Measurements from ENCODE around the gene PTPRN2. TPM values are rescaled to one million over a fixed set of nuclear protein-coding genes. Genes with fewer than 3 reads are reported as not detected.

PTPRN2 gene
- total RNA-seq, 1 donor from 2014 or later = 1.8 TPM

DNA sequence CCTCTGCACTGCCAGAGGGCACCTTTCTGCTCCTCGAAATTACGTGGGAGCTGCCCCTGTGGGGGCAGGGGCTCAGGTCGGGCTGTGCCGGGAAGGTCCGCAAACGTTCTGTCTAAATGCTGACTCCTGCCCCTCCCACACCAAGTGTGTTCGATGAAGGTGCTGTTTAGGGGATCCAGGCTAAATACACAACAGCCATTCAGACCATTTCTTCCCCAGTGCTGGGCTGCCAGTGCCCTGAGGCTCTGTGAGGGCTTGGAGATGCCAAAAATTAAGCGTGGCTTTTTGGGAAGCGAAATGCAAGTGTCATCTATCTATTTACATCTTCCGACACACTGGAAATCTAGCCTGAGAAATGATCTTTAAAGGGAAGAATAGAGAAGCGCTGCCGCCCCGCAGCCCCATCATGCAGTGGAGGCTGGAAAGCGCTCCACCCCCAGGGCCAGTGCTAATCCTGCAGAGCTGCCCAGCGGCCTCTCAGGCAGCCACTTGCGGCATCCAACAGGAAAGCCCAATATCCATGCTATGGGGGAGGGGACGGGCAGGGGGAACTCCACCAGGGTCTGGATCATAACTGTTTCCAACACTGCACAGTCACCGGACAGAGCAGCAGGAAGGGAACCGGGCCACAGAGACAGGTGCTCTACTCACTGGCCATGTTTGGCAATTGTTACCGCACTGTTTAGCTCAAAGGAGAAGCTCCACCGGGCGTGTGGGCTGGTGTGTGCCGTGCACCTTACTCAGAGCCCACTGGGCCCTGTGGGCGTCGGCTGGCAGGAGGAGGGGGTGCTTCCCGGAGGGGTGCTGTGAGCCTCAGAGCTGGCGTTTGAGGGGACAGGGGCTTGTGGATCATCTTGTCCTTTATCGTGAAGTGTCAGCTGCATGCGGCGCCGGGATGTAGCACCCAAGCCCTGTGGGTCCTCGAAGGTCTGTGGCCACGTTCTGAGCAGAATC lies 1045.3 kb downstream of the PTPRN2 start:
- DNase-seq = no peak
- Mint-ChIP-seq H3K27me3 (no peaks in the 10 kb centered on the region), H3K4me3 (no peak overlapping the region), H3K9me3 (no peaks in the 10 kb centered on the region), H3K36me3 (ENCODE audit: low read depth) (peaks cover 20% of the 10 kb centered on the region), H3K4me1 (no peaks in the 10 kb centered on the region), H3K27ac (no peak overlapping the region)
- no peak for ATAC-seq (ENCODE audit: low read depth)
- ChIA-PET POLR2A (no interaction called here), CTCF (no interaction called here)
- TF ChIP-seq, protein P1, sequence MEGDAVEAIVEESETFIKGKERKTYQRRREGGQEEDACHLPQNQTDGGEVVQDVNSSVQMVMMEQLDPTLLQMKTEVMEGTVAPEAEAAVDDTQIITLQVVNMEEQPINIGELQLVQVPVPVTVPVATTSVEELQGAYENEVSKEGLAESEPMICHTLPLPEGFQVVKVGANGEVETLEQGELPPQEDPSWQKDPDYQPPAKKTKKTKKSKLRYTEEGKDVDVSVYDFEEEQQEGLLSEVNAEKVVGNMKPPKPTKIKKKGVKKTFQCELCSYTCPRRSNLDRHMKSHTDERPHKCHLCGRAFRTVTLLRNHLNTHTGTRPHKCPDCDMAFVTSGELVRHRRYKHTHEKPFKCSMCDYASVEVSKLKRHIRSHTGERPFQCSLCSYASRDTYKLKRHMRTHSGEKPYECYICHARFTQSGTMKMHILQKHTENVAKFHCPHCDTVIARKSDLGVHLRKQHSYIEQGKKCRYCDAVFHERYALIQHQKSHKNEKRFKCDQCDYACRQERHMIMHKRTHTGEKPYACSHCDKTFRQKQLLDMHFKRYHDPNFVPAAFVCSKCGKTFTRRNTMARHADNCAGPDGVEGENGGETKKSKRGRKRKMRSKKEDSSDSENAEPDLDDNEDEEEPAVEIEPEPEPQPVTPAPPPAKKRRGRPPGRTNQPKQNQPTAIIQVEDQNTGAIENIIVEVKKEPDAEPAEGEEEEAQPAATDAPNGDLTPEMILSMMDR (IDR thresholded peaks at IDR 0.05) = no peak
- intact Hi-C loops (cut with micrococcal nuclease) = no loop called here

DNA sequence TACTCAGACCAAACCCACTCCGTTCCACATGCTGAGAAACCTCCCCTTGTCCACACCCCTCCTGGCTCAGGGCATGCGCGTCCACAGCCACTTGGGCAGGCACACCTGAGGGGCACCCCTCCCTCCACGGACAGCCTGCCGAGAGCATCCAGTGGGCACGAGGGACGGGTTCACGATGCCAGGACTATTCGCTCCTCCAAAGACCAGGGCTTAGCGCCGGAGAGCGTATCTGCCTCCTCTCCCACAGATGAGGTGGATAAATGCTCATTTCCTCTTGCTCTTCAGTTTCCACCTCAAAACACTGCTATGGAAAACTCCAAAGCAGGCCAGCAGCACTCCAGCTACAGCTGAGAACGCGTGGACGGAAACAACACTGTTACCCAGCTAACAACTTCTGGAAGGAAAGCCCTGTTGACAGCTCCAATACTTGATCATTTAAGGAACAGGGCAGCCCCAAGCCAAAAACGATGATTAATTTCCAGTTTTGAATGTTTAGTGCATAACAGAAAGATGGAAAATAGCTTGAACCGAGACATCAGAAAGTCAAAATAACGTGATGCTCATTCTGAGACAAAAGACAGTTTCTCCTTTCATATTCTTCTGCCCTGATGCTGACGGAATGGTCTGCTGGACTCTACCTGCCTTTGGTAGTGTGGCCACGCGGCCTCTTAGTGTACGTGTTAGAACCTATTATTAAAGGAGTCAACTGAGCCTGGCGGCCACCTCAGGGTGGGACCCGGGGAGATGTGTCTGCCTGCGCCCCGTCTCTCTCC lies 1046.1 kb downstream of the PTPRN2 start:
- Mint-ChIP-seq H3K27ac (no peak overlapping the region), H3K36me3 (ENCODE audit: low read depth) (peaks cover 17% of the 10 kb centered on the region), H3K4me1 (no peaks in the 10 kb centered on the region), H3K4me3 (no peak overlapping the region), H3K9me3 (no peaks in the 10 kb centered on the region), H3K27me3 (no peaks in the 10 kb centered on the region)
- CTCF ChIA-PET = no interaction called here
- ATAC-seq (ENCODE audit: low read depth) = no peak
- POLR2A ChIA-PET = no interaction called here
- intact Hi-C loops (cut with micrococcal nuclease) = no loop called here
- TF ChIP-seq, protein P1 (IDR thresholded peaks at IDR 0.05) = no peak
- DNase-seq = no peak

DNA sequence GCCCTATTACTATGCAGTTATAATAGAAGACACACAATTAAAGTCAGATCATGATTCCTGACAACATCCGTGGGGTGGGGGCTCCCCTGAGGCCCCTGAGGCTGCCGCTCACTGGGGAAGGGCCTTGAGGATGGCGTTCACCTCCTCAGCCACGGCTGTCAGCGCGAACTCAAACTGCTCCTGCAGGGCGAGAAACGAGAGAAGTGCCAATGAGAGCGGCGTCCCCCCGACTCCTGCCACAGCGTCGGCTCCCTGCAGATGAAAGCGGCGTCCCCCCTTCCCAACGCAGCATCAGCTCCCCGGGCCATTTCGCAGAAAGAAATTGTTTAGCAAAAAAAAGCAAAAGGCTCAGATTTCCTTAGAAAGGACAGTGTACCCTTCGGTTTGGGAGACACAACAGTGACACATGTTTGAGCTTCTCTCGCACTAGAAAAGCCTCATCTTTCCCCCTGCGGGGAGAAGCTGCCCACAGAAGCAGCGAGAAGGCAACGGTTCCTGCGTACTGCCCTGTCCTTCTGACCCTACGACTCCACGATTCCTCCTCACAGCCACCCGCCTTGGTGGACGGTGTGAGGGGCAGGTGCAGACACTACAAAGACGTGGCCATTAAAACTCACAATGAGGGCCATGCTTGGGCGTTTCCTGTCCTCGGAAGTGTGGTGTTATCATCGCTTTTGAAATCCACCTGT lies 1046.9 kb downstream of the PTPRN2 start:
- Mint-ChIP-seq H3K9me3 (no peaks in the 10 kb centered on the region), H3K27me3 (no peaks in the 10 kb centered on the region), H3K36me3 (ENCODE audit: low read depth) (peaks cover 15% of the 10 kb centered on the region), H3K4me3 (no peak overlapping the region), H3K4me1 (no peaks in the 10 kb centered on the region), H3K27ac (no peak overlapping the region)
- ChIA-PET CTCF (no interaction called here), POLR2A (no interaction called here)
- TF ChIP-seq, protein P1 (IDR thresholded peaks at IDR 0.05) = no peak
- DNase-seq (no peak), ATAC-seq (ENCODE audit: low read depth) (no peak)
- intact Hi-C loops (cut with micrococcal nuclease) = no loop called here

DNA sequence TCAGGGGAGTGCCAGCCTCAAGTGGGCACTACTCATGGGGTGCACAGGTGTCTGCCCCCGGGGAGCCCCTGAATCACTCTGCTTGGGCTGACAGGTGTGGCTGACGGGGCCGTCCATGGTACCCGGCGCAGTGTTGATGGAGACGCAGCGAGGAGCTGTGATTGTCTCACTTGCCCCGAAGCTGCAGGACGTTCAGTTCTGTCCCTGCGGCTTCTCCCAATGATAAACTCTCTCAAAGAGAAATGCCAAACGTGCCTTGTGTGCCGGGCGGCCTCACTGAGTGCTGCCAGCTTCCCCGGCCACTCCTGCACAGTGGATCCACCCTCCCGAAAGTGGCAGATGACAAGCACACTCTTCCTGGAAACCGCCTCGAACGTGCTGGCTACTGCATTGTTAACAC lies 1047.6 kb downstream of the PTPRN2 start:
- H3K4me1 Mint-ChIP-seq = no peaks in the 10 kb centered on the region
- ATAC-seq (ENCODE audit: low read depth) (no peak), DNase-seq (no peak)
- CTCF ChIA-PET = no interaction called here
- POLR2A ChIA-PET = no interaction called here
- intact Hi-C loops (cut with micrococcal nuclease) = no loop called here
- peaks cover 14% of the 10 kb centered on the region for H3K36me3 Mint-ChIP-seq (ENCODE audit: low read depth)
- H3K27me3 Mint-ChIP-seq = no peaks in the 10 kb centered on the region
- no peak overlapping the region for H3K4me3 Mint-ChIP-seq
- H3K27ac Mint-ChIP-seq = no peak overlapping the region
- H3K9me3 Mint-ChIP-seq = no peaks in the 10 kb centered on the region
- TF ChIP-seq, protein P1 (IDR thresholded peaks at IDR 0.05) = no peak

DNA sequence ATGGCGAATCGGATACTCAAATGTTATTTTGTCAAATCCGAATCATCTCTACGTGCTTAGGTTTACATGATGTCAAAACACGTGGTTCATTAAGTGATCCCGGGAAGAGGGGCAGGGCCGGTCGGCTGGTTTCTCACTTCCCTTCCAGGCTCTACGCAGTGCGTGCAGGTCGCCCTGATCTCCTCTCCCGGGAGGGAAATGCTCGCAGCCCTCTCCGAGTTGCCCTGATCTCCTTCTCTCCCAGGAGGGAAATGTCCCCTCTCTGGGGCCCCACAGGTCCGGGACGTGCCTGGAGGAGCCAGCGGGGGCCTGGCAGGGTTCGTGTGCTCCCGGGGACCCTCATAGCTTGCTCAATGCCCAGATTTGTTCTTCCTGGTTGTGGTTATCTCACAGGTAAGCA lies 1048.1 kb downstream of the PTPRN2 start:
- ChIA-PET POLR2A (no interaction called here), CTCF (no interaction called here)
- H3K27me3 Mint-ChIP-seq = no peaks in the 10 kb centered on the region
- no peaks in the 10 kb centered on the region for H3K4me1 Mint-ChIP-seq
- DNase-seq = no peak
- TF ChIP-seq, protein P1 (IDR thresholded peaks at IDR 0.05) = no peak
- intact Hi-C loops (cut with micrococcal nuclease) = no loop called here
- no peaks in the 10 kb centered on the region for H3K9me3 Mint-ChIP-seq
- no peak overlapping the region for H3K4me3 Mint-ChIP-seq
- H3K36me3 Mint-ChIP-seq (ENCODE audit: low read depth) = peaks cover 12% of the 10 kb centered on the region
- H3K27ac Mint-ChIP-seq = no peak overlapping the region
- no peak for ATAC-seq (ENCODE audit: low read depth)
